ENCODE results near the gene PBX3. TPM values are rescaled to one million over a fixed set of nuclear protein-coding genes. Genes with fewer than 3 reads are reported as not detected.

Gene PBX3
- total RNA-seq, 2 donors from 2014 or later, result 15.1 to 21.1 TPM

- intact Hi-C loops (cut with DNase I), result no loop called here
Measured at GRCh38 chr9:125902831-125903512, 155.8 kb downstream of the PBX3 start.

DNA sequence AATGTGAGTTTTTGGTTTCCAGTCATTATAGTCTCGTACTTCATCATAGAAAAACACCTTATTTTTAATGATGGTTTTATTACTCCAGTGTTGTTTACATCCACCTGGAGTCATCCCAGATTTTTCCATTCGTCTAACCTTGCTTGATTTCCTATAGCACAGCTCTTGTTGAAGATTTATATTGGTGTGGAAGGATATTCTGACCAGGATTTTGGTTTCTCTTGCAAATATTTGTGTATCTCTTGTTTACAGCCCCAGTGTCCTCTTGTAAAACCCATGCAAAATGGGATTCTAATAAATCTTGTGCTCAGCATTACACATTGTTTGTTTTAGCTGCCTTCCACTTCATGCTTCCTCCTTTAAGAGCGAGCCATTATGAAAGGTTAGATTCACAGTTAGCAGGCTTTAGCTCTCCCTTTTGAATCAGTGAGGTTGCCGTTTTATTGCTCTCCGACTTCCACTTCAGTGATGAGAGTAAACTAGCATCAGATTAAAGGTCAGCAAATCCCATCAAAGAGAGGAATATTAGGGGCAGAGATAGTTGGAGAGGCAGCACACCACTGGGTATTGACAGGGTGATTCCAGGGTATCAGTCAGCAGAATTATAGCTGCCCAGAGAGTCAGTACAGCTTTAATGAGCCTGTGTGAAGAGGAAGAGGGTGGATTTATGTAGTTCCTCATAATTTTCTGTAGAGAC, 157.1 kb downstream of the PBX3 start:
- no peak overlapping the region for H3K4me3 ChIP-seq
- H3K9me3 ChIP-seq, result no peaks in the 10 kb centered on the region
- H3K27me3 ChIP-seq, result no peaks in the 10 kb centered on the region
- H3K36me3 ChIP-seq, result no peaks in the 10 kb centered on the region
- no peak for DNase-seq
- no peak overlapping the region for H3K27ac ChIP-seq
- H3K9ac ChIP-seq (ENCODE audit: low read depth in 2 of 2, low read length in 2 of 2), result no peak overlapping the region
- intact Hi-C loops (cut with DNase I), result no loop called here
- no peak for TF ChIP-seq CTCF (IDR thresholded peaks at IDR 0.05)
- no peaks in the 10 kb centered on the region for H3K4me1 ChIP-seq

More at GRCh38 chr9:125902831-125903512, 155.8 kb downstream of the PBX3 start:
- Histone ChIP-seq H3K36me3 (no peaks in the 10 kb centered on the region), H3K4me3 (no peak overlapping the region), H3K27me3 (no peaks in the 10 kb centered on the region), H3K4me1 (no peaks in the 10 kb centered on the region), H3K27ac (no peak overlapping the region), H3K9me3 (no peaks in the 10 kb centered on the region), H3K9ac (ENCODE audit: low read depth in 2 of 2, low read length in 2 of 2) (no peak overlapping the region)
- no peak for DNase-seq
- TF ChIP-seq CTCF (IDR thresholded peaks at IDR 0.05), result no peak

- H3K4me1 ChIP-seq, result no peaks in the 10 kb centered on the region
- H3K4me3 ChIP-seq, result no peak overlapping the region
- no peak overlapping the region for H3K9ac ChIP-seq (ENCODE audit: low read depth in 2 of 2, low read length in 2 of 2)
- H3K27me3 ChIP-seq, result no peaks in the 10 kb centered on the region
- DNase-seq, result no peak
- no peak overlapping the region for H3K27ac ChIP-seq
- H3K36me3 ChIP-seq, result no peaks in the 10 kb centered on the region
- intact Hi-C loops (cut with DNase I), result no loop called here
- no peaks in the 10 kb centered on the region for H3K9me3 ChIP-seq
- no peak for TF ChIP-seq CTCF (IDR thresholded peaks at IDR 0.05)
Measured at GRCh38 chr9:125906144-125906543, 159.0 kb downstream of the PBX3 start.

GRCh38 chr9:125906893-125907292, 159.7 kb downstream of the PBX3 start:
- no peaks in the 10 kb centered on the region for H3K9me3 ChIP-seq
- H3K36me3 ChIP-seq, result no peaks in the 10 kb centered on the region
- no peak for TF ChIP-seq CTCF (IDR thresholded peaks at IDR 0.05)
- intact Hi-C loops (cut with DNase I), result no loop called here
- no peak overlapping the region for H3K4me3 ChIP-seq
- no peaks in the 10 kb centered on the region for H3K4me1 ChIP-seq
- no peaks in the 10 kb centered on the region for H3K27me3 ChIP-seq
- DNase-seq, result no peak
- no peak overlapping the region for H3K27ac ChIP-seq
- no peak overlapping the region for H3K9ac ChIP-seq (ENCODE audit: low read depth in 2 of 2, low read length in 2 of 2)

DNA sequence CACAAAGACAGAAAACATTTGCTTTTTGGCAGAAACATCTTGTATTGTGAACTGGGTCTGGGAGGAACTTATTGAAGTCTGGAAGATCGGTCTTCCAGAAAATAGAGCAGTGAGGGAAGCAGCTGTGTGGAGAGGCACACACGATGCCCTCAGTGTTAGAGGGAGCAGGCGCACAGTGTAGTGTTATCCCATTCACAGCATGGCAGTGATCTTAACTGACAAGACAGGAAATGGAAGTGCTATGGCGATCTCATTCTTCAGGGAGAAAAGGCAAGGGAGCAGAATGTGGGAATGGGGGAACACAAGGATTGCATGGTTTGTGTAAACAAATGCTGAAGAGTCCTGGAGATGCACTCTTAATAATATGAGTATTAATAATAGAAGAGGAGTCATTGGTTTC, 161.0 kb downstream of the PBX3 start:
- H3K9me3 ChIP-seq, result no peaks in the 10 kb centered on the region
- no peak overlapping the region for H3K4me3 ChIP-seq
- no peak overlapping the region for H3K9ac ChIP-seq (ENCODE audit: low read depth in 2 of 2, low read length in 2 of 2)
- H3K27me3 ChIP-seq, result no peaks in the 10 kb centered on the region
- TF ChIP-seq CTCF (IDR thresholded peaks at IDR 0.05), result no peak
- no peak overlapping the region for H3K27ac ChIP-seq
- no peaks in the 10 kb centered on the region for H3K4me1 ChIP-seq
- intact Hi-C loops (cut with DNase I), result no loop called here
- H3K36me3 ChIP-seq, result no peaks in the 10 kb centered on the region
- no peak for DNase-seq
